GM12891 (cell line): Measurements from ENCODE around the gene ADGRB3.
"Not testable (repeated sequence)": the region's sequence is repeated elsewhere in the genome, so short reads cannot be mapped to it uniquely, and the experiment has no call there.

ENCODE experiments used
- DNase-seq: peaks from one replicate; pipeline ENCODE4 v3.0.0; 2011; ENCODE audit warnings: low spot score; ENCODE audit not compliant: insufficient read length
- FAIRE-seq: peaks from 2 replicates; lab custom pipeline; 2011; peaks lifted over from hg19 to GRCh38; lab: Jason Lieb, UNC
- PAX5 ChIP-seq: IDR thresholded peaks from 2 replicates; pipeline ENCODE4 v1.6.1; 2011; ENCODE audit warnings: low read length, moderate library complexity, mild to moderate bottlenecking; ENCODE audit not compliant: insufficient read depth, severe bottlenecking
- POLR2A ChIP-seq: IDR thresholded peaks from 2 replicates; pipeline ENCODE4 v1.6.1; 2011; ENCODE audit warnings: low read depth, low read length, control low read depth
- POLR2AphosphoS5 ChIP-seq: IDR thresholded peaks from 2 replicates; pipeline ENCODE4 v1.6.1; 2011; ENCODE audit warnings: low read depth, low read length, control low read depth
- POU2F2 ChIP-seq: IDR thresholded peaks from 2 replicates; pipeline ENCODE4 v1.6.1; 2011; ENCODE audit warnings: low read depth, mild to moderate bottlenecking, control low read depth, low read length, moderate library complexity
- SPI1 ChIP-seq: IDR thresholded peaks from 2 replicates; pipeline ENCODE4 v1.6.1; 2011; ENCODE audit warnings: low read depth, low read length, control low read depth
- TAF1 ChIP-seq: IDR thresholded peaks from 2 replicates; pipeline ENCODE4 v1.6.1; 2011; ENCODE audit warnings: low read depth, low read length, control low read depth

Gene ADGRB3

GRCh38 chr6:68852791-68853190 is 217.7 kb downstream of the ADGRB3 start:
- TF ChIP-seq POU2F2 = no peak
- no peak for TF ChIP-seq POLR2A
- TF ChIP-seq SPI1 = no peak
- TF ChIP-seq POLR2AphosphoS5 = no peak
- TF ChIP-seq TAF1 = no peak
- no peak for TF ChIP-seq PAX5
- no peak for FAIRE-seq
- no peak for DNase-seq

- FAIRE-seq (no peak), DNase-seq (no peak)
- TF ChIP-seq SPI1 = no peak
- TF ChIP-seq POLR2A = no peak
- no peak for TF ChIP-seq POU2F2
- TF ChIP-seq TAF1 = no peak
- TF ChIP-seq POLR2AphosphoS5 = no peak
- TF ChIP-seq PAX5 = no peak
Measured at GRCh38 chr6:68859233-68859632, 224.2 kb downstream of the ADGRB3 start.

GRCh38 chr6:68868646-68869045 is 233.6 kb downstream of the ADGRB3 start:
- TF ChIP-seq POU2F2 (no peak), POLR2A (no peak), TAF1 (no peak), PAX5 (no peak), SPI1 (no peak), POLR2AphosphoS5 (no peak)
- DNase-seq (no peak), FAIRE-seq (no peak)

GRCh38 chr6:68873236-68873635 is 238.2 kb downstream of the ADGRB3 start:
- FAIRE-seq (no peak), DNase-seq (no peak)
- no peak for TF ChIP-seq TAF1
- TF ChIP-seq SPI1 = no peak
- TF ChIP-seq POU2F2 = no peak
- no peak for TF ChIP-seq PAX5
- no peak for TF ChIP-seq POLR2A
- no peak for TF ChIP-seq POLR2AphosphoS5

GRCh38 chr6:68874747-68875146 is 239.7 kb downstream of the ADGRB3 start:
- TF ChIP-seq POLR2A (no peak), POU2F2 (no peak), POLR2AphosphoS5 (no peak), PAX5 (no peak), SPI1 (no peak), TAF1 (no peak)
- DNase-seq (no peak), FAIRE-seq (no peak)

- DNase-seq (no peak), FAIRE-seq (no peak)
- no peak for TF ChIP-seq POLR2A
- no peak for TF ChIP-seq POLR2AphosphoS5
- no peak for TF ChIP-seq PAX5
- no peak for TF ChIP-seq POU2F2
- TF ChIP-seq TAF1 = no peak
- TF ChIP-seq SPI1 = no peak
Measured at GRCh38 chr6:68875403-68875802, 240.3 kb downstream of the ADGRB3 start.

GRCh38 chr6:68876792-68877493 is 241.9 kb downstream of the ADGRB3 start:
- TF ChIP-seq PAX5 = no peak
- FAIRE-seq (no peak), DNase-seq (no peak)

GRCh38 chr6:68880050-68880813 is 245.2 kb downstream of the ADGRB3 start:
- TF ChIP-seq TAF1 (no peak), POLR2AphosphoS5 (no peak), PAX5 (no peak), SPI1 (no peak), POU2F2 (no peak), POLR2A (no peak)
- FAIRE-seq = no peak
- DNase-seq = no peak

GRCh38 chr6:68883325-68883724 is 248.2 kb downstream of the ADGRB3 start:
- DNase-seq, FAIRE-seq: not testable (repeated sequence)

GRCh38 chr6:68891419-68891818 is 256.3 kb downstream of the ADGRB3 start:
- TF ChIP-seq PAX5 = no peak
- TF ChIP-seq POLR2AphosphoS5 = no peak
- FAIRE-seq (no peak), DNase-seq (no peak)
